ENCODE data around the gene MREG.

GRCh38 chr2:215930505-215931253 lies 82.7 kb downstream of the MREG start:
- TF ChIP-seq CTCF (conservative IDR thresholded peaks at IDR 0.05), result no peak
- TF ChIP-seq EZH2 (IDR thresholded peaks at IDR 0.05; ENCODE audit: low read depth), result no peak

Measured in PC-9 (cell line).